Measurements from ENCODE around the gene PHKB.
A peak's percentile ranks its signal among the peaks of the same experiment; 100 is the strongest.
"Not testable (repeated sequence)": the region's sequence is repeated elsewhere in the genome, so short reads cannot be mapped to it uniquely, and the experiment has no call there.

The PHKB gene

DNA sequence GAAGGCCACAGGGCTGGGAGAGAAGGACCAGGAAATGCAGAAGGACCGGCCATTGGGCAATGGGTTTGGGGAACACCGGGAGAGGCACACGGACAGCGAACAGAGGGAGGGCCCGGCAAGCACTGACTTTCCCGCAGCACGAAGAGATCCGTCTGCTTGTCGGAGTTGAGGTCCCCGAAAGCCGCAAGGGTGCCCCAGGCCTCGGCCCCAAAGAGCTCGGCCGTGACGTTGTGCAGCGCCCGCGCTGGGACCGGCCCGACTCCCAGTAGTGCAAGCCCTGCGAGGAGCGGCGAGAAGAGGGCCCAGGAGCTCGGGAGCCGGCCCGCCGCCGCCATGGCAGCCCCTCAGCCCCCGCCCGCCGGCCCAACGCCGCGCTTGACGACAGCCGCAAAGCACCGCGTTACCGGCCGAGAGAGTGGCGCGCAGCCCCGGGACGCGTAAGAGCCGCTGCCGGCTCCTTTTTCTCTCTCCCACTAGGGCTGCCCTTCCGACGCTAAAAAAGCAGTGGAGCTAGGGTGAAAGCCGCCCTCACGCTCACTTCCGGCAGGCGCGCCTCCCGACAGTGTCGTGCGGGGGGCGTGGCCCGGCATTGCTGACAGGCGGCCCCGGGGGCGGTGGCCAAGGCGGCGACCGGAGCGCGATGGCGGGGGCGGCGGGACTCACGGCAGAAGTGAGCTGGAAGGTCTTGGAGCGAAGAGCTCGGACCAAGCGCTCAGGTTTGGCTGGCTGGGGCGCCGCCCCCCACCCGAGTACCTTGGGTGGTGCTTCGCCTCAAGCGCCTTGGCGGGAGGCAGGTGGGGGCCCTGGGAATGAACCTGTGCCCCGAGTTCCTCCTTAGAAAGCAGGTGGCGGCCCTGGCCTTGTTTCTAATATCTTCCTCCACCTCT is at the start of gene PHKB, which contains the start of gene ITFG1:
PHKB (plus strand) TSS at position 621 of the 887 bp plus-strand sequence; CDS start at position 641, 20 bp downstream.
ITFG1 (minus strand) TSS at position 353 of the 887 bp plus-strand sequence; CDS start at position 335, 18 bp downstream.
- DNase-seq (ENCODE audit: low read depth), result peak; percentile 82

DNA sequence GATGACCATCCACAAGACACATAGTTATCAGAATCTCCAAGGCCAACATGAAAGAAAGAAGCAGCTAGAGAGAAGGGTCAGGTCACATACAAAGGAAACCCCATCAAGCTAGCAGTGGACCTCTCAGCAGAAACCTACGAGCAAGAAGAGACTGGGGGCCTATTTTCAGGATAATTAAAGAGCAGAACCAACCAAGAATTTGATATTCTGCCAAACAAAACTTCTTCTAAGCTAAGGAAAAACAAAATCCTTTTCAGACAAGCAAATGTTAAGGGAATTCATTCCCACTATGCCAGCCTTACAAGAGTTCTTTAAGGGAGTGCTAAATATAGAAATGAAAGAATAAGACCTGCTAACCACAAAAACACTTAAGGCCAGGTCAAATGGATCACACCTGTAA is 48.1 kb upstream of the PHKB start:
- DNase-seq (ENCODE audit: low read depth), result no peak

DNA sequence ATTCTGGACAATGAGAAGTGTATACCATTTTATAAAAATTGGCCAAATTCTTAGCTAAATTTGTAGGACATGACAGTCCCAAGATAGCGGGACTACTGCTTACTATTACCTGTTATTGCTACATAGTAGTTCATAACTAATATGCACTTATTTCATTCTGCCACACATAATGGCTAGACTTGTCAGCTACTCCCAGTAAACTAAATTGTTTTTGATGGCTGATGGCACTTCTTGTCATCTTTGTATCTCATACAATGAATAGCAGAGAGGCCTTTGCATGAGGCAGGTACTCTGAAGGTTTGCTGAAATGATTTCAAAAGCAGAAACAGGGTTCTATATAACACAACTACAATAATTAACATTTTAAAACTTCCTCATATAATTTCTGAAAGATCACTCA is 44.3 kb upstream of the PHKB start:
- no peak for DNase-seq (ENCODE audit: low read depth)

DNA sequence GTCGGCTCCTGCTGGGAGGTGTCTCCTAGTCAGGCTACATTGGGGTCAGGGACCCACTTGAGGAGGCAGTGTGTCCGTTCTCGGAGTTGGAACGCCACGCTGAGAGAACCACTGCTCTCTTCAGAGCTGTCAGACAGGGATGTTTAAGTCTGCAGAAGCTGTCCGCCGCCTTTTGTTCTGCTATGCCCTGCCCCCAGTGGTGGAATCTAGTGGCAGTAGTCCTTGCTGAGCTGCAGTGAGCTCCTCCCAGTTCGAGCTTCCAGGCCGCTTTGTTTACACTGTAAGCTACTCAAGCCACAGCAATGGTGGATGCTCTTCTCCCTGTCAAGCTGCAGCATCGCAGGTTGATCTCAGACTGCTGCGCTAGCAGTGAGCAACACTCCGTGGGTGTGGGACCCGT is 36.3 kb upstream of the PHKB start:
- no peak for DNase-seq (ENCODE audit: low read depth)

DNA sequence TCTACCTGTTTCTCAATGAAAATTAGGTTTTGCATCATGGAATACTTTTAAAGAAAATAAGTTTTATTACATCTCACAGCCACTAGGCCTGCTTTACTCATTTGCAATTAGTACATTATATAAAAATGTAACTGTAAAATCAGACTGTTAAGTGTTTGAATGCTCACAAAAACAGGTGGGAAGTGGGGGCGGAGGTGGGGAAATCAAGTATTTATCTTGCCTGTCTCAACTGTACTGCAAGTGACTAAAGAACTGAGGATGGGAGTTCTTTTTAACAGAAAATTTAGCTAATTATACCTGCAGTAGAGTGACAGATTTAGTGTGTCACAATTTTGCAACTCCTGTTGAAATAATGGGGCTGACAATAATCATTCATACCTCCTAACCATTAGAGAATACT is 34.3 kb upstream of the PHKB start:
- no peak for DNase-seq (ENCODE audit: low read depth)

DNA sequence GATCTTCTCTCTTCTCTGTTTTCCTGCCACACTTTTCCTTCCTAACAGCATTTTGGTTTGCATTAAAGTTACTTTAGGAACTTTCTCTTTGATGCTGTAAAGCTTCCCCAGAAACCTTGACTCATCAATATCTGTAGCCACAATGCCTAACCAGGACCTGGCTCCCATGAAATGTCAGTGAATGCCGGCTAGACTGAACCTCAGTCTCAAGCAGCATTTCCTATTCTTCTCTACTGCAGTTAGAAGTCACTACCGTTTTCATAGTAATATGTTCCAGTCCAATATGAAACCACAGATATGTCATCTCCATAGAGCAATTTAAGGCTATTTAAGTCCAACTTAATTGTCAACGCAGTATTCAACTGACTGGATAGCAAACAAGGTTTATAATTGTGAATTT is 29.2 kb upstream of the PHKB start:
- peak; percentile 4 for DNase-seq (ENCODE audit: low read depth)

DNA sequence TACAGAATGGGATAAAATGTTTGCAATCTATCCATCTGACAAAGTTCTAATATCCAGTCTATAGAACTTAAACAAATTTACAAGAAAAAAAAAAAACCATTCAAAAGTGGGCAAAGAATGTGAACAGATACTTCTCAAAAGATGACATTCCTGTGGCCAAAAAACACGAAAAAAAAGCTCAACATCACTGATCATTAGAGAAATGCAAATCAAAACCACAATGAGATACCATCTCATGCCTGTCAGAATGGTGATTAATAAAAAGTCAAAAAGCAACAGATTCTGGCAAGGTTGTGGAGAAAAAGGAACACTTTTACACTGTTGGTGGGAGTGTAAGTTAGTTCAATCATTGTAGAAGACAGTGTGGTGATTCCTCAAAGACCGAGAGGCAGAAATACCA is 26.9 kb upstream of the PHKB start:
- not testable (repeated sequence) for DNase-seq (ENCODE audit: low read depth)

DNA sequence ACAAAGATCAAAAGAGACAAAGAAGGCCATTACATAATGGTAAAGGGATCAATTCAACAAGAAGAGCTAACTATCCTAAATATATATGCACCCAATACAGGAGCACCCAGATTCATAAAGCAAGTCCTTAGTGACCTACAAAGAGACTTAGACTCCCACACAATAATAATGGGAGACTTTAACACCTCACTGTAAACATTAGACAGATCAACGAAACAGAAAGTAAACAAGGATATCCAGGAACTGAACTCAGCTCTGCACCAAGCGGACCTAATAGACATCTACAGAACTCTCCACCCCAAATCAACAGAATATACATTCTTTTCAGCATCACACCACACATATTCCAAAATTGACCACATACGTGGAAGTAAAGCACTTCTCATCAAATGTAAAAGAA is 21.1 kb upstream of the PHKB start:
- not testable (repeated sequence) for DNase-seq (ENCODE audit: low read depth)

DNA sequence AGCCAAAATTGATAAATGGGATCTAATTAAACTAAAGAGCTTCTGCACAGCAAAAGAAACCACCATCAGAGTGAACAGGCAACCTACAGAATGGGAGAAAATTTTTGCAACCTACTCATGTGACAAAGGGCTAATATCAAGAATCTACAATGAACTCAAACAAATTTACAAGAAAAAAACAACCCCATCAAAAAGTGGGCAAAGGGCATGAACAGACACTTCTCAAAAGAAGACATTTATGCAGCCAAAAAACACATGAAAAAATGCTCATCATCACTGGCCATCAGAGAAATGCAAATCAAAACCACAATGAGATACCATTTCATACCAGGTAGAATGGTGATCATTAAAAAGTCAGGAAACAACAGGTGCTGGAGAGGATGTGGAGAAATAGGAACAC is 18.2 kb upstream of the PHKB start:
- not testable (repeated sequence) for DNase-seq (ENCODE audit: low read depth)

DNA sequence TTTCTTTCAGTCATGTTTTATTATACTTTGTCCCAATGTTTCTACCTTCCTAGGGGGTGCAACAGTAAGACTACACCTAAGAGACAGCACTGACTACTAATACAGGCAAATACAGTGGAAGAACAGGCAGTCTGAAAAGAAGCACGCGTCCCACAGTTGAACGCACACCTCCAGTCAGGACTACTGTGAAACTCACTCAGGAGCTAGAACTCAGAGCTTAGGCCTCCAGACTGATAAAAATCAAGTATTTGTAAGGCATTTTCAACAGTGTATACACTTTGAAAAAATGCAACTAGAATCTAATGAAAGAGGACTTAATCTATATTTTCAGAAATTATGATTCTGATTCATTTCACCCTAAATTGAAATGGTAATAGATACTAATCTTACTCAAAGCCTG is 14.7 kb upstream of the PHKB start:
- no peak for DNase-seq (ENCODE audit: low read depth)

DNA sequence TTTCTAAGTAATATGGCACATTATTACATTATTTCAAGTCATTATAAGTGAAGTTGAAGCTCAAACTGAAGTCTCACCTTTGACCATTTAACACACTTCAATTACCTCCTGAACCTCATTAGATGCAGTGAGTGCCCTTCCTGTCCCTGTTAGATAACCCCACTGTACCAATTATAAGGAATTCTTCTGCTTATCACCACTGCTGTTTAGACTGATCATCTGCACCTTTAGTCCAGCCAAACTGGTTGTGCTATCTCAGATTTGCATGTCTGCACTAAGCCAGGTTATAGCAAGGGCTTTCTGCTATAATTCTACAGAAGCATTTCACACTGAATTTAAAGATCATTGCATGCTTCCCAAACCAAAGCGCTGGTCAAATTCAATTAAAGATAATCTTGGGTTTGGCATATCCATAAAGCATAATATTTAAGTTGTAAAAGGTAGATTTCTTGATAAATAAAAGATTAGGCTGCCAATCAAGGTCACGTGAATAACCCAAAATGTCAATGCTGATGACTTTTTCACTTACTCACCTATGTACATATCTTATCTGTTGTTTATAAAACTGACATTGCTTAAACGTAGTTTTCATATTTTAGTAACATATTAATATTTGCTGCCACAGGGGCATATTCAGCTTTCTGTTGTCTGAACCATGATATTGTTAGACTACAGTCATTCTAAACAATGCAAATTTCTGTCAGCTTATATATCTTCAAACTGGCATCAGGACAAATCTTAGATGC is 12.1 kb upstream of the PHKB start:
- no peak for DNase-seq (ENCODE audit: low read depth)

DNA sequence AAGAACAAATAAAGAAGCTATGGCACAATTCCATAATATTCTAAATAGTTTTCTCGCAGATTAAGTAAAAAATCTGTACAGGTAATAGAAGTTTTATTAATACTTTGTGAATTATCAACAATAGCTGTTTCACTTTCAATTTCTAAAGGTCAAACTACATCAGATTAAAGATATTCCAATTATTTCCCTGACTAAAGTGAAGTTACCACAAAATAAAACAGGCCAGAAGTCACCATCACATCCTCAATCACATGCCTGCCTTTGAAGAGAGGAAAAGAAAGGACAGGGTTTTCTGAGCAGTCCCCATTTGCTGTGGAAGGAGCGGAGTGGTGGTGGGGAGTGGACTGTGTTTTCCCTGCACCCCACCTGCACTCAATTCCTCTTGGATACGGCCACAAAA is 11.3 kb upstream of the PHKB start:
- DNase-seq (ENCODE audit: low read depth), result no peak

DNA sequence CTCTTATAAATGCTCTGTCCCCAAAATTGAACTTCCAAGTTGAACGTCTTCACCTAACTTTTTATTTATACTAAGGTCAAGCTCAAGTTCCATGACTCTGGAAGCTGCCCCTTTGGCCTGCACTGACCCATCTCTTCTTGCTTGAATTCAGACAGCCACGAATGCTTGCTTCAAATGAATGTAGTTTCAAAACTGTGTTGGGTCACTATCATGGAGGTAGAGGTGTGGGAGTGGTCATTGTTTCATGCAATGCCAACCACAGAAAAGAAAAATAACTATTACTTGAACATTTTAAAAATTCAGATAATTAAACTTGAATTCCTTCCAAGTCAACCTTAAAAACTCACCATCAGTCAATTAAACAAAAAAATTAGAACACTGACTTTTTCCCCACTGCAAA is 2.8 kb upstream of the PHKB start:
- DNase-seq (ENCODE audit: low read depth), result no peak

DNA sequence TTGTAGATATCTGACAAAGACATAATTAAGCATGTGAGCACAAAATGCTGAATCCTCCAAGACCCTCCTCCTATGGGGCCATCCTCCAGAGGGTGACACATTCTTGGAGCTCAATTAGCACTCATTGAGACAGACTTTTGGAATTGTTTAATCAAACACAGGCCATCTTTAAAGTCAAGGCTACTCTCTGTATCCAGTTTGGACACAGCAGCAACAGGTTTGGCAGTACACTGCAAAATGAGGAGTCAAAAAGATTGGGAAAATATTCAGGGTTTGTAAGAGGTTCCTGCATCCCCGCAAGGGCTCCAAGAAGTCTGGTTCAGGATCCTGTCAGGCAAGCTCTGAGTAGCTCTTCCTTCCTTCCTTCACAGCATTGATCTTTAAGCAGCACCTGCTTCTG is 1.5 kb upstream of the PHKB start:
- DNase-seq (ENCODE audit: low read depth), result no peak

DNA sequence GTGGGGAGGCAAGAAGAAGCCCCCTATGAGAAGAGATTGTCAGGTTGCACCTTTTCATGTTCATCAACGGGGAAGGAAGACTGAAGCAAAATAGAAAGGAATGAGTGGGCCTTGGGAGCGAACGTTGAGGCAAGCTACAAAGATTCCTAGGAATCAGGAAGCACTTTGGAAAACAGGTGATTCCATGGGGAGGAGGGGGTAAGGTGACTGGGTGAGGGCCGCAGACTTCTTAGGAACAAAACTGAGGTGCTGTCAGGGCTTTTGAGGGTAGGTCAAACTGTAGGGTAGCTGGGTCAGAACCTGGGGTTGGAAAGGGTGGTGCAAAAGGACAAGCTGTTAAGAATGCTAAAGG is 796 bp upstream of the PHKB start:
- DNase-seq (ENCODE audit: low read depth), result no peak

DNA sequence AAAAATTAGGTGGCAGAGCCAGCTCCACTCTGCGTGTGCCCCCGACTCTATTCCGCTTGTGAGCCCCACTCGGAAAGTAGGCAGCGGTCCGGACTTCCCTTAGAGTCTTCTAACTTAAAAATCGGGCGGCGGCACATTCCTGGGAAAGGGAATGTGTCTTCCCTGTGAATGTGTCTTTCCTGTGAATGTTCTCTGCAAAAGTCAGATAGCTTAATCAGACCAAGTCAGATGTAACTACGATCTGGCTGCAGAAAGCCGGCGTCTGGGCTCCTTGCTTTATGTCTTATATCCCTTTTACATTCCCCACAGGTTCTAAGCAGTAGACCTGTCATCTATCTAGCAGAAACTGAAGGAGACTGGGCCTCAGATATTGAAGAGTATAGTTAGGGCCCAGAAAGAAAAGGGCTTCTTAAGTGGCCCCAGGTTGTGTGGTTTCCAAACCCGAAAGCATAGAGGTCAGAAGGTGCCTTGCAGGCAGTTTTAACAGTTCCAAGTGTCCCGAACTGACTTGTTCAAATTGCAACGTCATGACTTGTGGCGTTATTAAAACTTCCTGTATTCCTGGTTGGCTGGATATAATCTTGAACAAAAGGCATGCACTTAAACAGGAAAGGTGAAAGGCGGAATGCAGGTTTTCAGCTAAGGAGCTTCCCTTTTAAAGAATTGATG is 601 bp downstream of the PHKB start:
- DNase-seq (ENCODE audit: low read depth), result peak; percentile 36

DNA sequence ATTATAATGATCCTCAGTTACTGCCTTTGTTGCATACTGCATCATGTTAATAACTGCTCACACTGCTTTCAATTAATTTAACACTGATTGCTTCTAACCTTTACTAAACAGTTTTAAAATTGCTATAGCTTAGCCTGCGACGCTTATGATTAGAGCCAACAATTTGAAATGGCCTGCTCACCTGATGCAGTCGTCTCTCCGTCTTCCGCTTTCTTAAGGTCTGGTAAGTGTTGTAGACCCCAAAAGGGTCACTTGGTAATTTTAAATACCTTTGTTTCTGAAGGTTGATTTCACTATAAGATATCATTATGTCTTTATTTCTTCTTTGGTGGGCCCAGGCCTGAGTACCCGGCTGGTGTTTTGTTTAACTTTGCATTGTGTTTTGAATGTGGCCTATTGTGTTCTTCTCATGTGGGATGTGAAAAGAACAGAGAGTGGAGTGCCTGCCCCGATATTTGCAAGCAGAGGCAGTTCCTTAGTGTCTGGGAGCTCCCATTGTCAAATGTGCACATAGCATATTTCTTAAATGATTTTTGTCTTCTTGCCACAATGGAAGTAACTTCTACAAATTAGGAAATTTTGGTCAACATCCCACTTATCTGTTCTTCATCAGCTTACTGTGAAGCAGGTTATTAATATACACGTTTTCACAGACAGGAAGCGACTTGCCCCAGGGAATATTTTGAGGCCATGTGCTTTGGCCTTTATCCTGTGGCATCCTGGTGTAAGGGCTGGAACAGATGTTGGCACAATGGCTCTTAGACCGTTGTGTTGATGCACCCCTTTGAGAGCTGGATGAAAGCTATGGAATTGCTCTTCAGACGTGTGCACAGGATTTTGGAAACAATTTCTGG is 2.9 kb downstream of the PHKB start:
- DNase-seq (ENCODE audit: low read depth), result no peak

DNA sequence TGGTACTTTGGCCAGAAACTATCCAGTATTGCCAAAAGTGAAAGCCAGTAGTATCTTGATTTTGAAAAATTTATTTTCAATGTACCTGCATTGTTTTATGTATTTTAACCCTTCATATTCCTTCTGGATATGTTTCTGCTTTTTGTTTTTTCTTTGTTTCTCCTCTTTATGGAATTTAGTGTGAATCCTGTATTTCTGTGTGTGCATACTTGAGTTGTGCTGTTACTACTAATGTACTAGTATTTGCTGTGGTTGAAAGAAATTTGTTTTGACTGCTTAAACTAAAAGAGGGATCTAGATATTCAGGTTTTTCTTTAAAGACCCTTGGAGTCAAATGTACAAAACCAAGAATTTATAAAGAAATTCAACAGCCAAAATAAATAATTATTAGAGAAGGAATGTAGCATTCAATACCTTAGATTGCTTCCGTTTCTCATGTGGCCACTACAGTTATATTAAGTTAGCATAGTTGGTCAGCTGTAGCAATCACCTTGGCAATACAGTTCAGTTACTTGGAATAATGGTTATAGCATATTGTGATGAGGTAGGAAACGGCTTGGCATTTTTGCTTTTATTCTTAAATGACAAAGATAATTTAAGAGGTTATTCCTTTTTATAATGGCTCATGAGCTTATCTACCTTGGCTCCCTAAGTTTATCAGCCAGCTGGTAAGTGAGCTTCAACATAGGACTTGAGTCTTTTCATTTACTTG is 4.9 kb downstream of the PHKB start:
- DNase-seq (ENCODE audit: low read depth), result no peak

DNA sequence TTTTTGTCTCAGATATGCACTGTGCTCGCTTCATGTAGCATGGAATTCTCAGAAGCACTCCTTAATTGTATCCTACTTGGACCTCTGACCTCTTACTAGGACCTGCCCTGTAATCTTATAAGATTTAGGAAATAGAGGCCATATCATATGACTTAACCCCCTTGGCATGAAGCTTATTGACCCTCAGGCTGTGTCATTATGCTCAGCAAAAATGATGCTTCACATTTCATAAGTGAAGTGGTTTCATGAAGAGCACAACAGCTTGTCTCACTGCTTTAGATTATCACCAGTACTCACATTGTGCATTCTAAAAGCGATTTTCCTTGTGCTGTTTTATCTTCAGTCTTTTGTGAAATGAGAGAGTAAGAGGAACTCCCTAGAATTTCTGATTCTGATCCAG is 6.4 kb downstream of the PHKB start:
- no peak for DNase-seq (ENCODE audit: low read depth)

DNA sequence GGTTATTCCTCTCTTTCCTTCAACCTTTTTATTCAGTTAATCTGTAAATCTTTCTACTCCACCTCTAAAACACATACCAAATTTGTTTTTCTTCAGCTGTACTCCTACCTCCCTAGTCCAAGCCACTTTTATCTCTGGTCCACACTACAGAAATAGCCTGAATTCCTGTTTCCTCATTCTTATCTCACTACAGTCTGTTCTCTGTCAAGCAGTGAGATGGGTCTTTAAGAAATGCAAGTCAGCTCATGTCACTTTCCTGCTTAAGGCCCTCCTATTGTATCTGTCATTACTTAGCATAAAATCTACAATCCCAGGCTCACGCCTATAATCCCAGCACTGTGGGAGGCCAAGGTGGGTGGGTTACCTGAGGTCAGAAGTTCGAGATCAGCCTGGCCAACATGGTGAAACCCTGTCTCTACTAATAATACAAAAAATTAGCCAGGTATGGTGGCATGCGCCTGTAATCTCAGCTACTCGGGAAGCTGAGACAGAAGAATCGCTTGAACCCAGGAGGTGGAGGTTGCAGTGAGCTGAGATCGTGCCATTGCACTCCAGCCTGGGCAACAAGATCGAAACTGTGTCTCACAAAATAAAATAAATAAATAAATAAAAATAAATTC is 7.0 kb downstream of the PHKB start:
- not testable (repeated sequence) for DNase-seq (ENCODE audit: low read depth)

DNA sequence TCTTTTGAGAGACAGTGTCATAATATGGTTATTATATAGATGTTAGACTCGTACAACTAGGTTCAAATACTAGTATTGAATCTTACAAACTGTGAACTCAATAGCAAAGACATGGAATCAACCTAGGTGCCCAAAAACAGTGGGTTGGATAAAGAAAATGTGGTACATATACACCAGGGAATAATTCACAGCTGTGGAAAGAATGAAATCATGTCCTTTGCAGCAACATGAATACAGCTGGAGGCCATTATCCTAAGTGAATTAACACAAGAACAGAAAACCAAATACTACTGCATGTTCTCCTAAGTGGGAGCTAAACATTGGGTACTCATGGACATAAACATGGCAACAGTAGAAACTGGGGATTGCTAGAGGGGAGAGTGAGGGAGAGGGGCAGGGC is 8.1 kb downstream of the PHKB start:
- no peak for DNase-seq (ENCODE audit: low read depth)

Measured in stromal cell of bone marrow (primary cell).